IPS-18a (cell line): ENCODE measurements around the gene LGALS3BP.
A peak's percentile ranks its signal among the peaks of the same experiment; 100 is the strongest.

Source experiments
- H3K27ac ChIP-seq: one replicate; pipeline ENCODE4 v1.5.1; 2013; ENCODE audit warnings: low read length
- H3K27me3 ChIP-seq: one replicate; pipeline ENCODE4 v1.6.1; 2013; ENCODE audit warnings: mild to moderate bottlenecking, low read length; ENCODE audit not compliant: control insufficient read depth, insufficient read depth
- H3K36me3 ChIP-seq: one replicate; pipeline ENCODE4 v1.6.1; 2013; ENCODE audit warnings: low read depth, low read length; ENCODE audit not compliant: control insufficient read depth
- H3K4me1 ChIP-seq: one replicate; pipeline ENCODE4 v1.6.1; 2013; ENCODE audit warnings: low read depth, low read length; ENCODE audit not compliant: control insufficient read depth
- H3K4me3 ChIP-seq: one replicate; pipeline ENCODE4 v1.5.1; 2013; ENCODE audit warnings: low read length
- H3K9ac ChIP-seq: one replicate; pipeline ENCODE4 v1.6.1; 2013; ENCODE audit warnings: mild to moderate bottlenecking, low read length, moderate library complexity
- H3K9me3 ChIP-seq: one replicate; pipeline ENCODE4 v1.6.1; 2013; ENCODE audit warnings: low read depth, low read length; ENCODE audit not compliant: control insufficient read depth

LGALS3BP gene, protein sequence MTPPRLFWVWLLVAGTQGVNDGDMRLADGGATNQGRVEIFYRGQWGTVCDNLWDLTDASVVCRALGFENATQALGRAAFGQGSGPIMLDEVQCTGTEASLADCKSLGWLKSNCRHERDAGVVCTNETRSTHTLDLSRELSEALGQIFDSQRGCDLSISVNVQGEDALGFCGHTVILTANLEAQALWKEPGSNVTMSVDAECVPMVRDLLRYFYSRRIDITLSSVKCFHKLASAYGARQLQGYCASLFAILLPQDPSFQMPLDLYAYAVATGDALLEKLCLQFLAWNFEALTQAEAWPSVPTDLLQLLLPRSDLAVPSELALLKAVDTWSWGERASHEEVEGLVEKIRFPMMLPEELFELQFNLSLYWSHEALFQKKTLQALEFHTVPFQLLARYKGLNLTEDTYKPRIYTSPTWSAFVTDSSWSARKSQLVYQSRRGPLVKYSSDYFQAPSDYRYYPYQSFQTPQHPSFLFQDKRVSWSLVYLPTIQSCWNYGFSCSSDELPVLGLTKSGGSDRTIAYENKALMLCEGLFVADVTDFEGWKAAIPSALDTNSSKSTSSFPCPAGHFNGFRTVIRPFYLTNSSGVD

DNA sequence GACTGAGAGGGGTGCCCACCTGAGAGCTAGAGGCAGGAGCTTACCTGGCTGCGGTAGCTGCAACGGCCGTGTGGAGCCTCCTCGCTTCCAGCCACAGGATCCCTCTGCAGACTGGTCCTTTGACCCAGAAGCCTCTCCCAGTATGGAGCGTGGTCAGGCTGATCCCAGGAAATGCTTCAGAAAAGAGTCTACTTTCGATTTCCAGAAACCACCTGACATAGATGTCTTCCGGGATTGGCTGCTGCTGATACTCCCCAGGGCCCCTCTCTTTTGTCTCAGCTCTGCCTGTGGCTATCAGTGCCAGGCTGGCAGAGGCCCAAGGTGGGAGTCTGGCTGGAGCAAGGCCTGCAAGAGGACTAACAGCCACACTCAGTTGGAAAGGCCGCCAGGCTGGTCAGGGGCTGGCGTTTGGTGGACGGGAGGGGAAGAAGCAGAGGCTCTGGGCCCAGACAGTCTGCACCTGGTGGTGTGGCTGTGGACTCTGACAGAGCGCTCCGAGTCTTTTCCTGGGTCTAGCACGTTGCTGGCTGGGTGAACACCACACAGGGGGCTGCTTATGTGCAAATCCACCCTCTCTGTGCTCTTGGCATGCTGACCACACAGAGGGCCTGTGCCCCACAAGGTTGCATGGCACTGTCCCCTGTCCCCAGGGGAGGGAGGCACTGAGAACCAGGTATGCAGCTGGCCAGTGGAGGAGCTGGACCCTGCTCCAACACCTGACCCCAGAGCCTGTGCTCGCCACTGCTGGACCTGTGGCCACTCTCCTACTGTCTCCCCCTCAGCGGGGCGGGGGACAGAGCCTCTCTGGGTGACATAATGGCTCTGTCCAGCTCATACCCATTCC is at the start of gene LGALS3BP:
TSS of gene LGALS3BP (minus strand) at position 144 of the 844 bp plus-strand sequence. CDS start 2,732 bp downstream, outside the sequence.
- peaks cover 8% of the 10 kb centered on the region for H3K4me1 ChIP-seq
- H3K27me3 ChIP-seq, result no peaks in the 10 kb centered on the region
- no peaks in the 10 kb centered on the region for H3K36me3 ChIP-seq
- H3K9ac ChIP-seq, result peak within 1 kb of the TSS; percentile 17
- peak within 1 kb of the TSS; percentile 17 for H3K4me3 ChIP-seq
- no peak within 1 kb of the TSS for H3K27ac ChIP-seq
- no peaks in the 10 kb centered on the region for H3K9me3 ChIP-seq

DNA sequence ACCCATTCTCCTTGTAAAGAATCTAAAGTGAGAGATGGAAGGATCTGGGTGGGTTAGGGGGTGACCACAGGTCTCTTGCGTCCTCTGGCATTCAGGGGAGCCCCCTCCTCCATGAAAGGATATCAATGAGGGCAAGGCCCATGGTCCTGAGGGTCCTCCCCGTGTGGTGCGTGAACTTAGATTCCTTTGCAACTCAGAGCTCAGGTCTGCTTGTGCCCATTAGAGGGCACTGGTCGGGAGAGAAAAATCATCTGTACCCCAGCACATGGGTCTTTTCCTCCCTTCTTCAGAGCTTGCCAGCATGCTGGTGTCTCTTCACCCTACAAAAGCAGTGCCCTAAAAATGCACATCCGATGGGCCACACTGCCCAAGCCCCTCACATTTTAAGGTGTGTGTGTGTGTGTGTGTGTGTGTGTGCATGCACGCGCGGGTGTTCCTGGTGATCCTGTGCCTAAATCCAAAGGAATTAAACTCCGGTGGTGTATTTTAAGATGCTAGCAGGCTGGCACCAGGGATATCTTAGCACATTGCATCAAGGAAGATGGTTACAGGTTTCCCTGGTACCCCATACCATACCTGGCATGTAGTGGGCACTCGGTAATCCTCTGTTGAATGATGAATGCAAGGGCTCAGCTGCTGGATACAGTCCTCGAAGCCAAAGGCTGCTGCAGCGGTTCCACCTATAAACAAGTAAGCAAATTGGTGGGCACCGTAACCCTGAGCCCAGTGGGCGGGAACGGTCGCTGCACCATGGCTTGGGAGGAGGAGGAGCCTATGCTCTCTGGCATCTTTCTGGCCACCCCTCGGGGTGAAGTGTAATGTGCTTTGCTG is 49.0 kb upstream of the LGALS3BP start:
- H3K27me3 ChIP-seq, result peaks cover 48% of the 10 kb centered on the region

DNA sequence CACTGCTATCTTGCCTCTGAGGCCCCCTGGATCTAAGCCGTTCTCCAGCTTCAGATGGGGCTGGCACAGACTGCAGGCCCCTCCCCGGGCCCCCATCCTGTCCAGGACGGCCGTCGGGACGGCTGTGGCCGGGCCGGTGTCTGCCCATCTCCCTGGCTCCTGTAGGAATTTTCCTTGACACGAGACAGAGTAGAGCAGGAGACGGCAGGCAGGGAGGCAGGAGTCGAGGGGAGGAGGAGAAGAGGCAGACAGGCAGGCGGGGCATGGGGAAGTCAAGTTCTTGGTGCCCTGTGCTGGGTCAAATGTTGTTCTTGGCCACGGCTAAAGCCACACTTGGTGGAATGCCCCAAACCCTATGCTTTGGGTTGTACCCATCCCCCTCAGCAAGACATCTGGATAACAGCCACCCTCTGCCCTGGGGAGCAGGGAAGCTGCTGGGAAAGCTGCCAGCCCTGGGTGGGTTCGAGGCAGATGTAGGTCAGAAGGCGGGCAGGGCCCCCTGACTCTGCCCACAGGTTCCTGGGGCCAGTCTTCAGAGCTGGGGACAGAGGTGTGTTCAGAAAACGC is 48.3 kb upstream of the LGALS3BP start:
- H3K9ac ChIP-seq, result no peak overlapping the region
- no peak overlapping the region for H3K4me3 ChIP-seq
- H3K36me3 ChIP-seq, result no peaks in the 10 kb centered on the region
- H3K9me3 ChIP-seq, result no peaks in the 10 kb centered on the region
- H3K27ac ChIP-seq, result no peak overlapping the region
- H3K27me3 ChIP-seq, result peaks cover 55% of the 10 kb centered on the region
- H3K4me1 ChIP-seq, result peaks cover 6% of the 10 kb centered on the region

More for the DNA sequence above, 49.0 kb upstream of the LGALS3BP start:
- Histone ChIP-seq H3K4me3 (no peak overlapping the region), H3K36me3 (no peaks in the 10 kb centered on the region), H3K4me1 (peaks cover under 1% of the 10 kb centered on the region), H3K9ac (no peak overlapping the region), H3K27ac (no peak overlapping the region), H3K9me3 (no peaks in the 10 kb centered on the region)

DNA sequence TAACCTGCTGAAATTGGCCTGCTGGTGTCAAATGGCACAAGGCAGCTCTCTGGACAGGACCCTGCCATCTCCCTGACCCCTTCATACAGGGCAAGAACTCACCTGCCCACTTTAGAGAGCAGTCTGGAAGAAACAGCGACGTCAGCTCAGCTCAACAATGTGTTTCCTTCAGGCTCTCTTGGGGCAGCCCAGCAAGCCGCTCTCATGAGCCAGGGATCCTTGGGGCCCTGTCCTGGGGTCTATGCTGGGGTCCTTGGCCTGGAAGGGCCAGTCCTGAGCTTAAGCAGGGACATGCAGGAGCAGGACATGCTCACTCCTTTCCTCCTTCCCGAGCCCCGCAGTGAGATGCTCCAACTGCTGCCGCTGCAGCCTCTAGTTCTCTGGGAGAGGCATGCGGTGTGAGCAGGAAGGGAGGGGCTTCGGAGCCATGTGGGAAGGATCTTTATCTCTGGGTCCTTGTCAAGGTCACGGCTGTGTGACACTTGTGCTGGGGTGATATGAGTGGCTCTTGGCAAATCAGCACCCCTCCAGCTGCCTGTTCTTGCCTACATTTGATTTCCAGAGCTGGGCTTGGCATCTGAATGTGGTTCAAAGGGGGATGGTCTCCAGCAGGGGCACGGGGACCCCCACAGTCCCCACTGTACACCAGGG is 47.7 kb upstream of the LGALS3BP start:
- Histone ChIP-seq H3K9ac (no peak overlapping the region), H3K27me3 (peaks cover 61% of the 10 kb centered on the region), H3K4me1 (peaks cover 6% of the 10 kb centered on the region)

DNA sequence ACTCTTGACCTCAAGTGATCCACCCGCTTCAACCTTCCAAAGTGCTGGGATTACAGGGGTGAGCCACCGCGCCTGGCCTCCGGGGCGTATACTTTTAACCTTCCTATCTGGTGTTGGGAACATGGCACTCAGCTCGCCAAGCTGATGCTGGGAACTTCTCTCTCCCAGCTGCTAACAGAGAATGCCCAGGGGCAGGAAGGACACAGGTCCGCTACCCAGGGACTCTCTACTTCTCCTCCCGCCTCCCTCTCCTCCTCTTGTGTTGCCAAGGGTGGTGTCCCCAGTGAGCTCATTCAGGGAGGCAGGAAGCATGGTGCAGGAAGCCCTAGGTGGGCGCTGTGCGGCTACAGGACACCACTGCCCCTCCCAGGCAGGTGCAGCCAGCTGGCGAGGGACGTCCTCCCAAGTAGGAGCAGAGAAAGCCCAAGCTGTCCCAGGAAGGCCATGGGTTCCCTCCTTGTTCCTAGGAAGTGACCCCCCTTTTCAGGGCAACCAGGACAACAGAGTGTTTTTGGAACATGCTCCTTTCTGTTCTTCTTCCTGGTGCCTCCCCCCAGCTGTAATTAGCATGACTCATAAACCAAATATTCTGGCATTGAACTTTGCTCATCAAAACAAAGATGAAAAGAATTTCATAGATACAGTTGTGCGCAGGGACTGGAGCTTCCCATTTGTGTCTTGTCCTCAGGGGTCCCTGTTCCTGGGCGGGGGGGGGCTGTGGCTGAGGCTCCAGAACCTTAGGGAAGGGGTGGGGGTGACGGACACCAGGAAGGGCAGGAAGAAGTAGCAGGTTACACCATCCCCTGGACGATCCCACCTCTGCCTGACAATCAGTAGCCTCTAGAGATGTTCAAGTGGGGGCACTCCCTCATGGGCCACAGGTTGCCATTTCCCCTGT is 46.9 kb upstream of the LGALS3BP start:
- H3K9me3 ChIP-seq, result no peaks in the 10 kb centered on the region
- H3K4me3 ChIP-seq, result no peak overlapping the region
- no peaks in the 10 kb centered on the region for H3K36me3 ChIP-seq
- H3K9ac ChIP-seq, result no peak overlapping the region
- H3K27me3 ChIP-seq, result peaks cover 69% of the 10 kb centered on the region
- H3K4me1 ChIP-seq, result peaks cover 6% of the 10 kb centered on the region
- H3K27ac ChIP-seq, result no peak overlapping the region

More for the DNA sequence above, 47.7 kb upstream of the LGALS3BP start:
- Histone ChIP-seq H3K4me3 (no peak overlapping the region), H3K9me3 (no peaks in the 10 kb centered on the region), H3K36me3 (no peaks in the 10 kb centered on the region), H3K27ac (no peak overlapping the region)

DNA sequence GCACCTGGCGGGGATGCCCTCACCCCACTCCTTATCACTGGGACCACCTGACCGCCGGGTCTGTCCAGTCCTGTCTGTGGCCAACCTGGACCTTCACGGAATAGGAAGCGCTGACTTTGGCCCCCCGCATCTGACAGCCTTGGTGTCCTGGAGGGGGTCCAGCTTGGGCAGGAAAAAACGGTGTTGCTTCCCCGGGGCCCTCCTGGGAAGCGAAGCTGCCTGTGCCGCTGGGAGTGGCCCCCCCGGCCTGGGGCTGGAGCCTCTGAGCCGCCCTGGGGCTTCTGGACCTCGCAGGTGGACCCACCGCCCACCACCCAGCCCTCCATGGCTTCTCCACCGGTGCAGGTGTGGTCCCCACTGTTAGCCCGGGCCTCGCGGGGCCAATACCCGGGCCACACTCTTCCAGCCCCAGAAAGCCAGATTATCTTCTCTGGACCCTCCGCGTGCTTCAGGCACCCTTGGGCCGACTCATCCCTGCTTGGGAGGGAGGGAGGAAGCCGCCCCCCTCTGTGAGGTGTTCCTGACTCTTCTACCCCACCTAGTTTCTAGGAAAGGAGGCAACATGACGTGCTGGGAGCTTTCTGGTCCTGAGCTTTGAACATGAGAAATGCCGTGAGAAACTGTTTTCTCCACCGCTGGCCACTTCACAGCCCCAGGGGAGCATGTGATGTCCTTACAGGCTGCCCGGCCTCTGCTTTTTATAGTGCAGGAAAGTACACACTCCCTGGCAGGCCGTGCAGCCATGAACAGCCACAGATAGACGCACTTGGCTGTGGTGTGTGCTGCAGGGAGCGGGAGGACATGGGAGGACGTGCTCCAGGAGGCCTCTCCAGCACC is 45.4 kb upstream of the LGALS3BP start:
- H3K36me3 ChIP-seq, result no peaks in the 10 kb centered on the region
- H3K9ac ChIP-seq, result no peak overlapping the region
- H3K4me3 ChIP-seq, result peak overlapping the region; percentile 73
- no peak overlapping the region for H3K27ac ChIP-seq
- no peaks in the 10 kb centered on the region for H3K9me3 ChIP-seq
- peaks cover 84% of the 10 kb centered on the region for H3K27me3 ChIP-seq
- peaks cover 6% of the 10 kb centered on the region for H3K4me1 ChIP-seq

DNA sequence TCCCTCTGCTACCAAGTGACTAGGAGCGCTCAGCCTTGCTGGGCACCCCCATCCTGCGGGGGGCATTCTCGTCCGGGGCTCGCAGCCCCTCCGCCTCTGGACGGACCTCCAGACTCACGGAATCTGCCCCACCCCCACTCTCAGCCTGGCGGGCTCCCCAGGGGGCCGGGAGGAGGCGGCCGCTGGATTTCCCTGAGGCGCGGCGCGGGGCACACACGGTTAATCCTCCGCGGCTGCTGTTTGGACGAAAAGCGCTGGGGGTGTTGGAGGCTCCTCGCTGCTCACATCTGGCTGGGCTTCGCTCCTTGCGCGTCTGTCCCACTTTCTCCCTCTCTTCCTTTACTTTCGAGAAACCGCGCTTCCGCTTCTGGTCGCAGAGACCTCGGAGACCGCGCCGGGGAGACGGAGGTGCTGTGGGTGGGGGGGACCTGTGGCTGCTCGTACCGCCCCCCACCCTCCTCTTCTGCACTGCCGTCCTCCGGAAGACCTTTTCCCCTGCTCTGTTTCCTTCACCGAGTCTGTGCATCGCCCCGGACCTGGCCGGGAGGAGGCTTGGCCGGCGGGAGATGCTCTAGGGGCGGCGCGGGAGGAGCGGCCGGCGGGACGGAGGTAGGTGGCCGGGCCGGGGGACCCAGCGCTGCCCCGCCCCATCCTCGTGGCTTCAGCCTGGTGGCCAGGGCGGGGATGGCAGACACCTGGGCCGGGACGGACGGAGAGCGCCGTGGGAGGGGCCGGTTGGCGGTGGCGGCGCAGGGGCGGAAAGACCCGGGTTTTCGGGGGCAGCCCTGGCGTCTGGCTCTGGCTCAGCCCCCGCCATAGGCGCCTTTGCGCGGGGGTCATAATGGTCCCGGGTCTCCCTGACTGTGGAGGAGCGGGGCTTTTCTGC is 44.4 kb upstream of the LGALS3BP start, which contains the start of gene C1QTNF1:
TSS of gene C1QTNF1 (plus strand) at position 284 of the 886 bp plus-strand sequence. CDS start 19,800 bp downstream, outside the sequence.
- peak within 1 kb of the TSS; percentile 73 for H3K4me3 ChIP-seq
- H3K9me3 ChIP-seq, result no peaks in the 10 kb centered on the region
- H3K27ac ChIP-seq, result no peak within 1 kb of the TSS
- H3K9ac ChIP-seq, result peak within 1 kb of the TSS; percentile 22
- H3K27me3 ChIP-seq, result peaks cover 87% of the 10 kb centered on the region
- H3K4me1 ChIP-seq, result peaks cover 6% of the 10 kb centered on the region
- no peaks in the 10 kb centered on the region for H3K36me3 ChIP-seq

DNA sequence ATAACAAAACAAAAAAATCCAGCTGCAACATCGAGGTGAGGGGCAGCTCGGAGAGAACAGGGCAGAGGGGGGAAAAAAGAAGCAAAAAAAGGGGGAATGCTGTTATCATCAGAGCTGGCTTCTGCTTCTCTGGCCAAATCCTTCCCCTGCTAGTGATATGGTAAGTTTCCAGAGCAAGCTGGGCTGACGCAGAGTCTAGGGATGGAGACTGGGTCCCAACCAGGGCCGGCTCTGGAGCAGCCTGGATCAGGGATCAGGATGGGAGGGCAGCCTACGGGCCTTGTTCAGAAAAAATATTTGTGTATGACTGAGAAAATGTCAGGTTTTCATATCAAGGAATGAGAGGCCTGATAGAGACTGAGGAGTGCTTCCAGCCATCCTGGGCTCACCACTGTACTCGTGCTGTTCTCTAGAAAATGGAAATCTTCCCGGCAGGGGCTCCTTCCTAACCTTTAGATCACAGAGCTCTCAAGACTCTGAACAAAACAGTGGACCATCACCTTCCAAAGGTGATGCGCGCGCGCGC is 43.5 kb upstream of the LGALS3BP start:
- Histone ChIP-seq H3K27me3 (peaks cover 84% of the 10 kb centered on the region), H3K4me1 (peaks cover 6% of the 10 kb centered on the region), H3K4me3 (peak overlapping the region; percentile 73), H3K9ac (no peak overlapping the region), H3K36me3 (no peaks in the 10 kb centered on the region), H3K27ac (no peak overlapping the region), H3K9me3 (no peaks in the 10 kb centered on the region)
